AG04449 (cell line): ENCODE measurements around the gene KY.

ENCODE experiments used
- CTCF ChIA-PET: fragments of 350-600 bp; formaldehyde crosslinking; extraction: SDS; loops from one replicate; lab custom pipeline; 2021; ENCODE audit warnings: antibody characterized with exemption; lab: Yijun Ruan, JAX
- POLR2A ChIA-PET: fragments of 400-600, 350-600 bp; formaldehyde crosslinking; extraction: SDS; loops from one replicate; lab custom pipeline; 2020; ENCODE audit warnings: antibody characterized with exemption, inconsistent platforms; lab: Yijun Ruan, JAX
- DNase-seq: peaks from one replicate; pipeline ENCODE4 v3.0.0-alpha.2; 2010; ENCODE audit warnings: low read depth, low spot score
- H3K4me3 ChIP-seq: 2 replicates; pipeline ENCODE4 v1.5.1; 2011; ENCODE audit warnings: low read depth, mild to moderate bottlenecking, control low read depth, low read length
- CTCF ChIP-seq: IDR thresholded peaks from one replicate; pipeline ENCODE4 v1.5.1; 2011; ENCODE audit warnings: mild to moderate bottlenecking, moderate library complexity, low read length, control low read depth, inconsistent platforms; ENCODE audit not compliant: insufficient read depth; ENCODE audit errors: missing control alignments

Gene KY

GRCh38 chr3:134640378-134640777, 10.4 kb downstream of the KY start:
- TF ChIP-seq CTCF: no peak
- POLR2A ChIA-PET: no interaction called here

GRCh38 chr3:134638385-134639030, 12.3 kb downstream of the KY start:
- no peak for TF ChIP-seq CTCF
- CTCF ChIA-PET: interaction anchor here (0.7 to 6.3 kb wide), 7 partner anchors 8 to 116 kb away, joined by 3 to 74 read pairs (median 6); partner anchors contain the start of gene KY
- no peak overlapping the region for H3K4me3 ChIP-seq
- no peak for DNase-seq
- POLR2A ChIA-PET: no interaction called here

More at GRCh38 chr3:134640378-134640777, 10.4 kb downstream of the KY start:
- H3K4me3 ChIP-seq: no peak overlapping the region
- no peak for DNase-seq
- CTCF ChIA-PET: interaction anchor here (0.7 to 6.3 kb wide), 19 partner anchors 9 to 442 kb away, joined by 3 to 74 read pairs (median 5); partner anchors contain the start of gene KY

GRCh38 chr3:134636406-134636805, 14.4 kb downstream of the KY start:
- CTCF ChIA-PET: interaction anchor here (1.3 kb wide), 1 partner anchor 10 kb away, joined by 7 read pairs; no protein-coding TSS in a partner anchor
- POLR2A ChIA-PET: no interaction called here
- no peak overlapping the region for H3K4me3 ChIP-seq
- TF ChIP-seq CTCF: no peak
- no peak for DNase-seq

- no peak overlapping the region for H3K4me3 ChIP-seq
- peak; percentile 56 for TF ChIP-seq CTCF
- POLR2A ChIA-PET: no interaction called here
- no peak for DNase-seq
- CTCF ChIA-PET: interaction anchor here (0.6 to 3.2 kb wide), 9 partner anchors 9 to 125 kb away, joined by 3 to 25 read pairs (median 4); partner anchors contain the start of gene KY
These were observed 20.3 kb downstream of the KY start for GRCh38 chr3:134630506-134630905.

- no peak overlapping the region for H3K4me3 ChIP-seq
- ChIA-PET CTCF (interaction anchor here (1.1 to 3.2 kb wide), 3 partner anchors 13 to 126 kb away, joined by 7 to 11 read pairs (median 8); no protein-coding TSS in a partner anchor), POLR2A (no interaction called here)
- TF ChIP-seq CTCF: no peak
- no peak for DNase-seq
These were observed 21.9 kb downstream of the KY start for GRCh38 chr3:134628884-134629283.

GRCh38 chr3:134627831-134628230, 23.0 kb downstream of the KY start:
- TF ChIP-seq CTCF: no peak
- H3K4me3 ChIP-seq: no peak overlapping the region
- DNase-seq: no peak
- POLR2A ChIA-PET: no interaction called here
- CTCF ChIA-PET: interaction anchor here (1.1 to 3.2 kb wide), 4 partner anchors 14 to 128 kb away, joined by 4 to 16 read pairs (median 9); partner anchors contain the start of gene KY
